Activated CD8-positive, alpha-beta memory T cell treated with anti-CD3 and anti-CD28 coated beads, Interleukin-2, amount 50 U/mL, for 4 hours (primary cell): ENCODE results near the gene ZFYVE9.

ENCODE experiments used
- DNase-seq: peaks from one replicate; pipeline ENCODE4 v3.0.0-alpha.2; 2020

ZFYVE9 gene

GRCh38 chr1:52259886-52260285 lies 118.0 kb downstream of the ZFYVE9 start:
- DNase-seq: no peak

GRCh38 chr1:52263153-52263910 lies 121.4 kb downstream of the ZFYVE9 start:
- DNase-seq: no peak

GRCh38 chr1:52264530-52265115 lies 122.7 kb downstream of the ZFYVE9 start:
- no peak for DNase-seq

- no peak for DNase-seq
Observed at GRCh38 chr1:52266507-52266906, 124.6 kb downstream of the ZFYVE9 start.

GRCh38 chr1:52268372-52268771 lies 126.5 kb downstream of the ZFYVE9 start:
- DNase-seq: no peak

GRCh38 chr1:52281518-52281917 lies 139.6 kb downstream of the ZFYVE9 start:
- DNase-seq: no peak

GRCh38 chr1:52288286-52288685 lies 146.4 kb downstream of the ZFYVE9 start:
- DNase-seq: no peak

GRCh38 chr1:52294580-52294979 lies 152.7 kb downstream of the ZFYVE9 start:
- DNase-seq: no peak

GRCh38 chr1:52296345-52296744 lies 154.5 kb downstream of the ZFYVE9 start:
- DNase-seq: no peak

- no peak for DNase-seq
Observed at GRCh38 chr1:52305417-52306226, 163.7 kb downstream of the ZFYVE9 start.

GRCh38 chr1:52306227-52307006 lies 164.5 kb downstream of the ZFYVE9 start:
- DNase-seq: no peak

- DNase-seq: no peak
Observed at GRCh38 chr1:52321061-52321460, 179.2 kb downstream of the ZFYVE9 start.

GRCh38 chr1:52323731-52324130 lies 181.8 kb downstream of the ZFYVE9 start:
- DNase-seq: no peak

- DNase-seq: no peak
Observed at GRCh38 chr1:52325786-52326185, 183.9 kb downstream of the ZFYVE9 start.

- no peak for DNase-seq
Observed at GRCh38 chr1:52328615-52329014, 186.7 kb downstream of the ZFYVE9 start.

- no peak for DNase-seq
Observed at GRCh38 chr1:52332411-52332810, 190.5 kb downstream of the ZFYVE9 start.

GRCh38 chr1:52334906-52335528 lies 193.1 kb downstream of the ZFYVE9 start:
- no peak for DNase-seq

- DNase-seq: no peak
Observed at GRCh38 chr1:52337439-52337838, 195.6 kb downstream of the ZFYVE9 start.

- DNase-seq: no peak
Observed at GRCh38 chr1:52341655-52342260, 199.9 kb downstream of the ZFYVE9 start.

GRCh38 chr1:52343979-52344378 lies 202.1 kb downstream of the ZFYVE9 start:
- DNase-seq: no peak

- no peak for DNase-seq
Observed at GRCh38 chr1:52345252-52345651, 203.4 kb downstream of the ZFYVE9 start.

- no peak for DNase-seq
Observed at GRCh38 chr1:52346653-52347052, 204.8 kb downstream of the ZFYVE9 start.
